RWPE1 (cell line): Measurements from ENCODE around the gene GBP2.

Source experiments
- CTCF ChIA-PET: fragments of 350-600 bp; sonication (Branson Sonifier 250); formaldehyde crosslinking; extraction: SDS; loops from one replicate; lab custom pipeline; 2021; lab: Yijun Ruan, JAX
- POLR2A ChIA-PET: fragments of 400-600 bp; formaldehyde crosslinking; extraction: SDS; loops from one replicate; lab custom pipeline; 2020; ENCODE audit warnings: antibody characterized with exemption; ENCODE audit not compliant: low non-redundant PET; lab: Yijun Ruan, JAX
- DNase-seq: peaks from one replicate; pipeline ENCODE4 v3.0.0; 2012; ENCODE audit warnings: low spot score
- H3K27ac ChIP-seq: fragments of 450-650 bp; 2 replicates; pipeline ENCODE4 v1.5.1; 2017
- CTCF ChIP-seq: fragments of 450-650 bp; conservative IDR thresholded peaks from 2 replicates; pipeline ENCODE4 v1.5.1; 2017; ENCODE audit warnings: low read depth, mild to moderate bottlenecking

GBP2 gene

DNA sequence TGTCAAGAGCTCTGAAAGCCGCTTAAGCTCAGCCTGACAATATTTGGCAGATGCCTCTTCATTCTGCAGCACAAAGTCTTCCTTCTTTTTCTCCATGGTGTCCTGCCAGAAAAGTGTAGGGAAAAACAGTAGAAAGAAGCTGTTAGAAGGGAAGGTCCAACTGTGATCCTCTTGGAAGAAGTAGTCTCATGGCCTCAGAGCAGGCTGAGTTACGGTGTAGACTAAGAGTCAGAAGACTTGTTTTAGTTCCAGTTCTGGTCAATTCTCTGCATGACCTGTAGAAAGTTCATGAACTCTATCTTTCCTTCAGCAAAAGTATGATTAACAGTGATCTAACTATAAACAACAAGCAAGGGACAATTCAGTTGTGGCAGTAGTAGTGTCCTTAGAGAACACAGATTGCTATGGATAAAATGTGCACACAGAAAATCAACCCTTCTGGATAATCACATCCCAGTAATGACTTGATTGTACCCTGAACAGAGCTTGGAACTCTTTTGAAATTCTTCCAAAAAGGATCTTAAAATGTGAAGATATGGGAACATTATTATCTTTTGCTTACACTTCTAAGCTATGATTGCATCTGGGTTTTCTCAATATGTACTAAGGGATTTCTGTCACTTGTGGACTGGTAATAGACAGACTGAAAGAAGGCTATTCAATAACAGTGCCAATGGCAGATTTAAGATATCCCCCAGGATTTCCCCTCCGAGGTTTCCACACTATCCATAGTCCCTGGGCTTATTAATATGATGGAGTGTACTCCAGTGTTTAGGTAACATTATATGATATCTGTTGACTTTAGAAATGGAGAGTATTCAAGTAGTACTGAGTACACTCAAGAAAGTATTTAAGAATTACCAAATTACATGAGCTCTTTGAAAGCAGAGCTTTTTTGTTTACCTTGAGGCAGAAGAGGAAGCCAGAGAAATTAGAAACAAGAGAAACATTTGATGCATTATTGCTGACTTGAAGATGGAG lies 22.1 kb upstream of the GBP2 start:
- TF ChIP-seq CTCF: no peak
- no peak for DNase-seq
- CTCF ChIA-PET: no interaction called here
- POLR2A ChIA-PET: no interaction called here
- H3K27ac ChIP-seq: no peak overlapping the region

DNA sequence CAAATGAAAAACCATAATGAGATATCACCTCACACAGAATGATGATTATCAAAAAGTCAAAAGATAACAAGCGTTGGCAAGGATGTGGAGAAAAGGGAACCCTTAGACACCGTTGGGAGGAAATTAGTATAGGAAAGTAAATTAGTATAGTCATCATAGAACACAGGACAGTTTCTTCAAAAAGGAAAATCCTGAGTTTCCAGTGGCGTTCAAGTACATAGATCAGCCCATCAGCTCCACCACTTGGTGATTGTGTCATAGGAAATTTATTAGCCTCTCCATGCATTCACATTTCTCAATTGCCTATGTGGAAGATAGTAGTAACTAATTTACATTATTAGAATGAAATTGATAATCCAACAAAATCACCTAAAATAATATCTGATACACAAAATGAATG lies 20.8 kb upstream of the GBP2 start:
- POLR2A ChIA-PET: no interaction called here
- TF ChIP-seq CTCF: no peak
- no peak overlapping the region for H3K27ac ChIP-seq
- DNase-seq: no peak
- CTCF ChIA-PET: interaction anchor here (0.5 kb wide), 1 partner anchor 123 kb away, joined by 3 read pairs; no protein-coding TSS in a partner anchor

DNA sequence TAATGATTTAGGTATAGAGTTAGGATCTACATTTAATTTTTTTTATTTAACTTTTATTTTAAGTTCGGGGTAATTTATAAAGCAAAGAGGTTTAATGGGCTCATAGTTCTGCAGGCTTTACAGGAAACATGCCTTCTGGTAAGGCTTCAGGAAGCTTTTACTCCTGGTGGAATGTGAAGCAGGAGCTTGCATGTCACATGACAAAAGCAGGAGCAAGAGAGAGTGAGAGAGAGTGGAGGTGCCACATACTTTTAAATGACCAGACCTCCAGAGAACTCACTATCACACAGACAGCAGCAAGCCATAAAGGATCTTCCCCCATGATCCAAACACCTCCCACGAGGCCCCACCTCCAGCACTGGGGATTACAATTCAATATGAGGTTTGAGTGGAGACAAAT lies 17.6 kb upstream of the GBP2 start:
- ChIA-PET POLR2A (no interaction called here), CTCF (interaction anchor here (0.6 kb wide), 1 partner anchor 147 kb away, joined by 3 read pairs; no protein-coding TSS in a partner anchor)
- no peak overlapping the region for H3K27ac ChIP-seq
- no peak for TF ChIP-seq CTCF
- no peak for DNase-seq

DNA sequence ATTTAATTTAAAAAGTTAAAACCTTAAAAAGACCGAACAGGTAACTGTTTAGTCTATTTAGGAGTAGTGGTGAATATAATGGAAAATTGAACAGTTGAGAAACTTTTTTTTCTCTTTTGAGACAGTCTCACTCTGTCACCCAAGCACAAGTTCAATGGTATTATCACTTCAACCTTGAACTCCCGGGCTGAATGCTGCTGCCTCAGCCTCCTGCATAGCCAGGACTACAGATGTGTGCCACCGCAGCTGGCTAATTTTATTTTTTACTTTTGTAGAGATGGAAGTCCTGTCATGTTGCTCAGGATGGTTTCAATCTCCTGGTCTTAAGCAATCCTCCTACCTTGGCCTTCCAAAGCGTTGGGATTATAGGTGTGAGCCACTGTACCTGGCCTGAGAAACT lies 16.2 kb upstream of the GBP2 start:
- TF ChIP-seq CTCF: no peak
- no peak for DNase-seq
- ChIA-PET POLR2A (no interaction called here), CTCF (no interaction called here)
- H3K27ac ChIP-seq: no peak overlapping the region

DNA sequence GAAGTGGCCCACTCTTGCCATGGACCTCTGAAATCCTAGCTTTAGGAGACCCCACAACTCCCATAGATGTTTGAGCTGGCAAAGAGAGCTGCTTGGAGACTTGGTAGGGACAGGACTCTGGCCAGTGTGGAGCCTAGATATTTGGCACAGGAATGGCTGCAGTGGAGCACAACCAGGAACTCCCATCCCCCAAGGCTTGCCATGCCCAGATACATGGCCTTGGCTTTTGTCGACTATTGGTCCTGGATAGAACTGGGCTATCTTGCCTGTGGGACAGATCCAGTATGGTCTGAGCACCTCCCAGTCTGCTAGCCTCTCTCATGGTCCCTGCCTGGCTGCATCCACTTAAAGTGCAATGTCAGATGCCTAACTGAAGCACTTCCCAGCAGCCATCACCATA lies 7.8 kb upstream of the GBP2 start:
- no peak for TF ChIP-seq CTCF
- no peak overlapping the region for H3K27ac ChIP-seq
- ChIA-PET POLR2A (no interaction called here), CTCF (no interaction called here)
- no peak for DNase-seq

- ChIA-PET POLR2A (interaction anchor here (0.5 kb wide), 1 partner anchor 52 kb away, joined by 3 read pairs; no protein-coding TSS in a partner anchor), CTCF (no interaction called here)
- DNase-seq: no peak
- no peak overlapping the region for H3K27ac ChIP-seq
- TF ChIP-seq CTCF: no peak
Observed at GRCh38 chr1:89130716-89131115, 4.8 kb upstream of the GBP2 start.
